ENCODE data around the gene COL21A1.

GRCh38 chr6:56109149-56109548, 138.2 kb downstream of the COL21A1 start:
- TF ChIP-seq CTCF (conservative IDR thresholded peaks at IDR 0.05; ENCODE audit: low read depth, low read length) (no peak), EZH2 (IDR thresholded peaks at IDR 0.05; ENCODE audit: borderline replicate concordance, low read depth, low read length, poor library complexity, severe bottlenecking) (no peak)

Data from A673 (cell line).